ENCODE results near the gene ZFX.

Gene ZFX

GRCh38 chrX:24201216-24201615, 51.7 kb downstream of the ZFX start:
- Histone ChIP-seq H2AFZ (ENCODE audit: low read depth) (no peak overlapping the region), H3K79me2 (ENCODE audit: insufficient read depth, low read depth) (peaks cover 23% of the 10 kb centered on the region), H3K36me3 (ENCODE audit: insufficient read depth) (no peaks in the 10 kb centered on the region), H3K27ac (no peak overlapping the region), H3K27me3 (ENCODE audit: insufficient read depth, low read depth) (no peaks in the 10 kb centered on the region), H3K4me1 (ENCODE audit: low read depth, poor library complexity, severe bottlenecking) (no peaks in the 10 kb centered on the region), H3K4me3 (IDR thresholded peaks at IDR 0.05; ENCODE audit: insufficient read depth, low read depth, low read length) (no peak overlapping the region), H4K20me1 (ENCODE audit: insufficient read depth) (no peaks in the 10 kb centered on the region), H3K9ac (no peak overlapping the region), H3K4me2 (no peak overlapping the region)
- no peak for TF ChIP-seq CTCF (conservative IDR thresholded peaks at IDR 0.05; ENCODE audit: low read depth, low read length)

- no peaks in the 10 kb centered on the region for H4K20me1 ChIP-seq (ENCODE audit: insufficient read depth)
- no peak overlapping the region for H3K4me3 ChIP-seq (IDR thresholded peaks at IDR 0.05; ENCODE audit: insufficient read depth, low read depth, low read length)
- H3K27ac ChIP-seq: no peak overlapping the region
- peaks cover 12% of the 10 kb centered on the region; the same call in 1 of the 2 replicates for H3K79me2 ChIP-seq (ENCODE audit: insufficient read depth, low read depth)
- H3K27me3 ChIP-seq (ENCODE audit: insufficient read depth, low read depth): no peaks in the 10 kb centered on the region
- no peak overlapping the region for H2AFZ ChIP-seq (ENCODE audit: low read depth)
- no peak overlapping the region for H3K4me2 ChIP-seq
- no peak for TF ChIP-seq CTCF (conservative IDR thresholded peaks at IDR 0.05; ENCODE audit: low read depth, low read length)
- no peaks in the 10 kb centered on the region for H3K4me1 ChIP-seq (ENCODE audit: low read depth, poor library complexity, severe bottlenecking)
- no peaks in the 10 kb centered on the region for H3K36me3 ChIP-seq (ENCODE audit: insufficient read depth)
- H3K9ac ChIP-seq: no peak overlapping the region
Observed at GRCh38 chrX:24202465-24203031, 53.0 kb downstream of the ZFX start.

GRCh38 chrX:24203072-24203808, 53.7 kb downstream of the ZFX start:
- H3K36me3 ChIP-seq (ENCODE audit: insufficient read depth): no peaks in the 10 kb centered on the region
- no peak overlapping the region for H3K9ac ChIP-seq
- no peaks in the 10 kb centered on the region for H3K4me1 ChIP-seq (ENCODE audit: low read depth, poor library complexity, severe bottlenecking)
- H3K79me2 ChIP-seq (ENCODE audit: insufficient read depth, low read depth): peaks cover 12% of the 10 kb centered on the region; the same call in 1 of the 2 replicates
- no peaks in the 10 kb centered on the region for H4K20me1 ChIP-seq (ENCODE audit: insufficient read depth)
- no peak overlapping the region for H3K4me3 ChIP-seq (IDR thresholded peaks at IDR 0.05; ENCODE audit: insufficient read depth, low read depth, low read length)
- TF ChIP-seq CTCF (conservative IDR thresholded peaks at IDR 0.05; ENCODE audit: low read depth, low read length): no peak
- H3K27ac ChIP-seq: no peak overlapping the region
- H2AFZ ChIP-seq (ENCODE audit: low read depth): no peak overlapping the region
- H3K27me3 ChIP-seq (ENCODE audit: insufficient read depth, low read depth): no peaks in the 10 kb centered on the region
- no peak overlapping the region for H3K4me2 ChIP-seq

GRCh38 chrX:24204331-24204730, 54.8 kb downstream of the ZFX start:
- no peaks in the 10 kb centered on the region for H3K4me1 ChIP-seq (ENCODE audit: low read depth, poor library complexity, severe bottlenecking)
- no peak overlapping the region for H3K27ac ChIP-seq
- no peaks in the 10 kb centered on the region for H3K36me3 ChIP-seq (ENCODE audit: insufficient read depth)
- H3K9ac ChIP-seq: no peak overlapping the region
- no peaks in the 10 kb centered on the region for H4K20me1 ChIP-seq (ENCODE audit: insufficient read depth)
- peaks cover 12% of the 10 kb centered on the region; the same call in 1 of the 2 replicates for H3K79me2 ChIP-seq (ENCODE audit: insufficient read depth, low read depth)
- no peak overlapping the region for H3K4me3 ChIP-seq (IDR thresholded peaks at IDR 0.05; ENCODE audit: insufficient read depth, low read depth, low read length)
- H3K27me3 ChIP-seq (ENCODE audit: insufficient read depth, low read depth): no peaks in the 10 kb centered on the region
- no peak for TF ChIP-seq CTCF (conservative IDR thresholded peaks at IDR 0.05; ENCODE audit: low read depth, low read length)
- no peak overlapping the region for H3K4me2 ChIP-seq
- no peak overlapping the region for H2AFZ ChIP-seq (ENCODE audit: low read depth)
